Panc1 (cell line): Measurements from ENCODE around the gene EIF4G3. TPM values are rescaled to one million over a fixed set of nuclear protein-coding genes. Genes with fewer than 3 reads are reported as not detected.

Experiments
- ATAC-seq: fragments of 200-7000 bp; cut with Tn5 transposase; 2 replicates; pipeline ENCODE4 v1.9.1; 2020; ENCODE audit warnings: mild to moderate bottlenecking, moderate library complexity
- BruUV-seq: library from RNA; stranded (reverse); fragments of 400-500 nt; replicated peaks from 2 replicates; lab custom pipeline; 2021; lab: Mats Ljungman, UMichigan
- CTCF ChIA-PET: fragments of 300-600 bp; sonication (Branson Sonifier 250); formaldehyde crosslinking; loops from one replicate; lab custom pipeline; 2022; ENCODE audit warnings: antibody characterized with exemption; lab: Charles Lee
- POLR2A ChIA-PET: fragments of 300-600 bp; sonication (Branson Sonifier 250); formaldehyde crosslinking; loops from one replicate; lab custom pipeline; 2022; ENCODE audit warnings: antibody characterized with exemption; lab: Charles Lee
- DNase-seq: peaks from one replicate; pipeline ENCODE4 v3.0.0-alpha.2; 2010; ENCODE audit warnings: low read depth, low spot score
- H3K27ac ChIP-seq: 2 replicates; pipeline ENCODE4 v1.5.1; 2011; ENCODE audit warnings: mild to moderate bottlenecking, low read length, inconsistent platforms
- H3K27me3 ChIP-seq: fragments of 200-500 bp; sonication (Bioruptor generic); 2 replicates; pipeline ENCODE4 v1.6.0; 2014; ENCODE audit warnings: low read length, inconsistent platforms; ENCODE audit not compliant: control insufficient read depth, insufficient read depth
- H3K36me3 ChIP-seq: fragments of 200-500 bp; sonication (Bioruptor generic); 2 replicates; pipeline ENCODE4 v1.5.1; 2014; ENCODE audit warnings: inconsistent platforms, mild to moderate bottlenecking, low read length, moderate library complexity; ENCODE audit not compliant: control insufficient read depth, insufficient read depth
- H3K4me1 ChIP-seq: 2 replicates; pipeline ENCODE4 v1.5.1; 2011; ENCODE audit warnings: inconsistent platforms, mild to moderate bottlenecking, low read length, moderate library complexity; ENCODE audit not compliant: control insufficient read depth, insufficient read depth
- H3K4me3 ChIP-seq, 2 experiments: 2 replicates each; pipeline ENCODE4 v1.5.1; 2011 to 2012; ENCODE audit warnings: low read depth in 2 of 2, low read length in 2 of 2, mild to moderate bottlenecking in 2 of 2, inconsistent platforms in 1 of 2, moderate library complexity in 1 of 2
- H3K9me3 ChIP-seq: fragments of 200-500 bp; sonication (Bioruptor generic); 2 replicates; pipeline ENCODE4 v1.5.1; 2014; ENCODE audit warnings: low read depth, mild to moderate bottlenecking, inconsistent platforms, low read length, moderate library complexity; ENCODE audit not compliant: control insufficient read depth, insufficient read depth
- POLR2AphosphoS5 ChIP-seq: IDR thresholded peaks from 2 replicates; pipeline ENCODE4 v1.6.1; 2012; ENCODE audit warnings: mild to moderate bottlenecking, low read depth, low read length, moderate library complexity
- SIN3A ChIP-seq: IDR thresholded peaks from 2 replicates; pipeline ENCODE4 v1.6.1; 2012; ENCODE audit warnings: low read depth, mild to moderate bottlenecking, low read length, moderate library complexity, borderline replicate concordance; ENCODE audit not compliant: insufficient read depth
- TCF7L2 ChIP-seq: IDR thresholded peaks from 2 replicates; pipeline ENCODE4 v1.6.1; 2011; ENCODE audit warnings: mild to moderate bottlenecking, low read depth, low read length, inconsistent platforms
- in situ Hi-C: cut with HindIII; loops from 2 replicates; pipeline ENCODE4 v1.10.0; 2016; ENCODE audit warnings: low sequenced_read_pairs, low pct_unique_long_range_greater_than_20kb
- intact Hi-C: fragments of 100-400 bp; cut with micrococcal nuclease; formaldehyde crosslinking; loops from one replicate; pipeline ENCODE4 v1.10.0; 2022; ENCODE audit not compliant: unreplicated experiment
- total RNA-seq: library from RNA; stranded (reverse); gene quantifications from one replicate; pipeline ENCODE4 v1.2.1, GENCODE V29; 2021; ENCODE audit not compliant: unreplicated experiment
- TF ChIP-seq, protein P1 (sequence below), 2 experiments: IDR thresholded peaks; 2 replicates each; pipeline ENCODE4 v1.6.1; 2011 to 2012; ENCODE audit warnings: low read depth in 2 of 2, control low read depth in 1 of 2, low read length in 1 of 2, mild to moderate bottlenecking in 1 of 2, moderate library complexity in 1 of 2; ENCODE audit not compliant: insufficient read depth in 1 of 2
- TF ChIP-seq, protein P2 (sequence below): fragments of 450-650 bp; IDR thresholded peaks from 2 replicates; pipeline ENCODE4 v1.5.1; 2017; ENCODE audit warnings: mild to moderate bottlenecking

EIF4G3 gene
- total RNA-seq, 1 experiment from 2014 or later: 78.6 TPM

DNA sequence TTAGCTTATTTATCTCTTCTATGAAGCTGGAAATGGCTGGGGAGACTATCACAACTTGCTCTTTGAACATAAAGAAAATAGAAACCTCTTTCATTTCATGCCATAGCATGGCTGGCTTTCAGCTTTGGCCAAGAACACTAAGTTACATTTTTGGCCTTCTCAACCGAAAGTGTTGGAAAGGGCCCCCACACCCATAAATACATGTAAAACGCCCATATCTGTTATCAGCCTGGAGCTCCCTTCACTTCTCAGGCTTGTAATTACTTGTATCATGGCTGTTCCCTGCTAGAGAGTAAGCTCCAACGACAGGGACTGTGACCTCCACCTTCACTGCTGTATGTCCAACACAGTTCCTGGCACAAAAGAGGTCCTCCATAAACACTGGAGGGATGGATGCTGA lies 12.7 kb upstream of the EIF4G3 start:
- no peaks in the 10 kb centered on the region for H3K4me1 ChIP-seq
- H3K4me3 ChIP-seq: no peak overlapping the region
- no peaks in the 10 kb centered on the region for H3K9me3 ChIP-seq
- no peaks in the 10 kb centered on the region for H3K27me3 ChIP-seq
- intact Hi-C loops: no loop called here
- ATAC-seq (no peak), DNase-seq (no peak)
- ChIA-PET CTCF (no interaction called here), POLR2A (no interaction called here)
- in situ Hi-C loops: no loop called here
- no peak for TF ChIP-seq POLR2AphosphoS5
- H3K27ac ChIP-seq: no peak overlapping the region
- no peaks in the 10 kb centered on the region for H3K36me3 ChIP-seq
- BruUV-seq: no TSS peak

DNA sequence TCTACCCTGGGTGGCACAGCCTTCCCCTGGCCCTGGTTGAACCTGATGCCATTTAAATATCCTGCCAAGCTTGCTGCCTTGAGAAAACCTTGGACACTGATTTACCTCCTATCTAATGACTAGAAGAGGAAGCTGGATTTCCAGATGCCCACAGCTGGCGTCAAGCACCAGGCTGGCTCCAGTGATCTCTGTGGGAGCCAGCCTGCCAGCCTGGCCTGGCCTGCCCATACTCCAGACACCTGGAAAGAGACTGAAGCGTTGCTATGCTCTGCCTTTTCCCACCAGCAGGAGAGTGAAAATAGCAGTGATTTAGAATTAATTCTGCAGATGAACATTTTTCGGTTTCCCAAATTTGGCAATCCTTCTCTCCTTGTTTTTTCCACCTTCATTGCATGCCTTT lies 11.5 kb upstream of the EIF4G3 start:
- TF ChIP-seq SIN3A (no peak), POLR2AphosphoS5 (no peak), TCF7L2 (no peak)
- TF ChIP-seq, protein P1, sequence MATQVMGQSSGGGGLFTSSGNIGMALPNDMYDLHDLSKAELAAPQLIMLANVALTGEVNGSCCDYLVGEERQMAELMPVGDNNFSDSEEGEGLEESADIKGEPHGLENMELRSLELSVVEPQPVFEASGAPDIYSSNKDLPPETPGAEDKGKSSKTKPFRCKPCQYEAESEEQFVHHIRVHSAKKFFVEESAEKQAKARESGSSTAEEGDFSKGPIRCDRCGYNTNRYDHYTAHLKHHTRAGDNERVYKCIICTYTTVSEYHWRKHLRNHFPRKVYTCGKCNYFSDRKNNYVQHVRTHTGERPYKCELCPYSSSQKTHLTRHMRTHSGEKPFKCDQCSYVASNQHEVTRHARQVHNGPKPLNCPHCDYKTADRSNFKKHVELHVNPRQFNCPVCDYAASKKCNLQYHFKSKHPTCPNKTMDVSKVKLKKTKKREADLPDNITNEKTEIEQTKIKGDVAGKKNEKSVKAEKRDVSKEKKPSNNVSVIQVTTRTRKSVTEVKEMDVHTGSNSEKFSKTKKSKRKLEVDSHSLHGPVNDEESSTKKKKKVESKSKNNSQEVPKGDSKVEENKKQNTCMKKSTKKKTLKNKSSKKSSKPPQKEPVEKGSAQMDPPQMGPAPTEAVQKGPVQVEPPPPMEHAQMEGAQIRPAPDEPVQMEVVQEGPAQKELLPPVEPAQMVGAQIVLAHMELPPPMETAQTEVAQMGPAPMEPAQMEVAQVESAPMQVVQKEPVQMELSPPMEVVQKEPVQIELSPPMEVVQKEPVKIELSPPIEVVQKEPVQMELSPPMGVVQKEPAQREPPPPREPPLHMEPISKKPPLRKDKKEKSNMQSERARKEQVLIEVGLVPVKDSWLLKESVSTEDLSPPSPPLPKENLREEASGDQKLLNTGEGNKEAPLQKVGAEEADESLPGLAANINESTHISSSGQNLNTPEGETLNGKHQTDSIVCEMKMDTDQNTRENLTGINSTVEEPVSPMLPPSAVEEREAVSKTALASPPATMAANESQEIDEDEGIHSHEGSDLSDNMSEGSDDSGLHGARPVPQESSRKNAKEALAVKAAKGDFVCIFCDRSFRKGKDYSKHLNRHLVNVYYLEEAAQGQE (IDR thresholded peaks at IDR 0.05; ENCODE audit: insufficient read depth in 1 of 2, low read depth in 2 of 2, low read length in 1 of 2): no peak
- TF ChIP-seq, protein P2, sequence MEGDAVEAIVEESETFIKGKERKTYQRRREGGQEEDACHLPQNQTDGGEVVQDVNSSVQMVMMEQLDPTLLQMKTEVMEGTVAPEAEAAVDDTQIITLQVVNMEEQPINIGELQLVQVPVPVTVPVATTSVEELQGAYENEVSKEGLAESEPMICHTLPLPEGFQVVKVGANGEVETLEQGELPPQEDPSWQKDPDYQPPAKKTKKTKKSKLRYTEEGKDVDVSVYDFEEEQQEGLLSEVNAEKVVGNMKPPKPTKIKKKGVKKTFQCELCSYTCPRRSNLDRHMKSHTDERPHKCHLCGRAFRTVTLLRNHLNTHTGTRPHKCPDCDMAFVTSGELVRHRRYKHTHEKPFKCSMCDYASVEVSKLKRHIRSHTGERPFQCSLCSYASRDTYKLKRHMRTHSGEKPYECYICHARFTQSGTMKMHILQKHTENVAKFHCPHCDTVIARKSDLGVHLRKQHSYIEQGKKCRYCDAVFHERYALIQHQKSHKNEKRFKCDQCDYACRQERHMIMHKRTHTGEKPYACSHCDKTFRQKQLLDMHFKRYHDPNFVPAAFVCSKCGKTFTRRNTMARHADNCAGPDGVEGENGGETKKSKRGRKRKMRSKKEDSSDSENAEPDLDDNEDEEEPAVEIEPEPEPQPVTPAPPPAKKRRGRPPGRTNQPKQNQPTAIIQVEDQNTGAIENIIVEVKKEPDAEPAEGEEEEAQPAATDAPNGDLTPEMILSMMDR: no peak
- no TSS peak for BruUV-seq
- intact Hi-C loops (no loop called here), in situ Hi-C loops (no loop called here)
- ChIA-PET POLR2A (interaction anchor here (0.6 kb wide), 1 partner anchor 38 kb away, joined by 3 read pairs; no protein-coding TSS in a partner anchor), CTCF (no interaction called here)
- Histone ChIP-seq H3K27me3 (no peaks in the 10 kb centered on the region), H3K4me1 (no peaks in the 10 kb centered on the region), H3K36me3 (no peaks in the 10 kb centered on the region), H3K9me3 (no peaks in the 10 kb centered on the region), H3K4me3 (no peak overlapping the region), H3K27ac (no peak overlapping the region)
- ATAC-seq (no peak), DNase-seq (no peak)

DNA sequence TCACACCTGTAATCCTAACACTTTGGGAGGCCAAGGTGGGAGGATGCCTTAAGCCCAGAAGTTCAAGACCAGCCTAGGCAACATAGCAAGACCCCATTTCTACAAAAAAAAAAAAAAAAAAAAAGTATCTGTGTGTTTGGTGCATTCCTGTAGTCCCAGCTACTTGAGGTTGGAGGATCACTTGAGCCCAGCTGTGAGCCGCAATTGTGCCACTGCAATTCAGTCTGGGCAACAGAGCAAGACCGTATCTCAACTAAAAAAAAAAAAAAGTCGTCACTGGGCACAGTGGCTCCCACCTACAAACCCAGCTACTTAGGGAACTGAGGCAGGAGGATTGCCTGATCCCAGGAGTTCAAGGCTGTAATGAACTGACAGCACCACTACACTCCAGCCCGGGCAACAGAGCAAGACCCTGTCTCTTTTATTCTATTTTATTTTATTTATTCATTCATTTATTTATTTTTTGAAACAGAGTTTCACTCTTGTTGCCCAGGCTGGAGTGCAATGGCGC lies 8.6 kb upstream of the EIF4G3 start:
- no peaks in the 10 kb centered on the region for H3K36me3 ChIP-seq
- no peak for TF ChIP-seq SIN3A
- TF ChIP-seq, protein P1 (IDR thresholded peaks at IDR 0.05; ENCODE audit: insufficient read depth in 1 of 2, low read depth in 2 of 2, low read length in 1 of 2): no peak
- TF ChIP-seq, protein P2: no peak
- TF ChIP-seq POLR2AphosphoS5: no peak
- no peak for TF ChIP-seq TCF7L2
- H3K27ac ChIP-seq: no peak overlapping the region
- POLR2A ChIA-PET: interaction anchor here (0.6 kb wide), 2 partner anchors 551 to 669 kb away, joined by 3 to 10 read pairs; no protein-coding TSS in a partner anchor
- no TSS peak for BruUV-seq
- in situ Hi-C loops (no loop called here), intact Hi-C loops (no loop called here)
- no peak overlapping the region for H3K4me3 ChIP-seq
- H3K27me3 ChIP-seq: no peaks in the 10 kb centered on the region
- no peaks in the 10 kb centered on the region for H3K4me1 ChIP-seq
- H3K9me3 ChIP-seq: no peaks in the 10 kb centered on the region
- CTCF ChIA-PET: no interaction called here
- DNase-seq: no peak
- no peak for ATAC-seq
